GM12878 (cell line): ENCODE measurements around the gene KDM2A. TPM values are rescaled to one million over a fixed set of nuclear protein-coding genes. Genes with fewer than 3 reads are reported as not detected.

ENCODE experiments used
- NKRF ChIP-seq: fragments of 450-650 bp; conservative IDR thresholded peaks from 2 replicates; pipeline ENCODE4 v1.6.1; 2017; ENCODE audit warnings: mild to moderate bottlenecking, moderate library complexity
- POU2F2 ChIP-seq: IDR thresholded peaks from 3 replicates; pipeline ENCODE4 v1.6.1; 2011; ENCODE audit warnings: low read depth, mild to moderate bottlenecking, low read length, borderline replicate concordance
- RB1 ChIP-seq: fragments of 450-650 bp; formaldehyde crosslinking; IDR thresholded peaks from 2 replicates; pipeline ENCODE4 v1.6.1; 2017; ENCODE audit warnings: mild to moderate bottlenecking, borderline replicate concordance
- SIN3A ChIP-seq: IDR thresholded peaks from 2 replicates; pipeline ENCODE4 v1.6.1; 2012; ENCODE audit warnings: low read depth, low read length, improper control_type of control experiment
- TCF7 ChIP-seq: IDR thresholded peaks from 2 replicates; pipeline ENCODE4 v1.6.1; 2014; ENCODE audit warnings: antibody characterized with exemption, borderline replicate concordance
- ZNF592 ChIP-seq: fragments of 450-650 bp; IDR thresholded peaks from 2 replicates; pipeline ENCODE4 v1.6.1; 2017; ENCODE audit warnings: mild to moderate bottlenecking, moderate library complexity
- polyA plus RNA-seq, 11 experiments: library from polyadenylated mRNA; depleted of rRNA in 4 of 11; unstranded in 6 of 11; stranded (reverse) in 5 of 11; fragments of >200 nt; fragmentation: Nextera tagmentation in 4 of 11; fragmentation: Illumina TruSeq in 1 of 11; extraction: Ambion mirVana in 4 of 11; extraction: Trizol in 1 of 11; gene quantifications; 1 replicate in 1 of 11; 2 replicates in 10 of 11; pipeline versions ENCODE4 v1.2.1 to v1.2.3, GENCODE V29; 2011 to 2016; ENCODE audit warnings: inconsistent platforms in 2 of 11, missing spikeins in 2 of 11, low read depth in 1 of 11
- total RNA-seq, 4 experiments: library from RNA; depleted of rRNA in 3 of 4; stranded (reverse); fragments of >200 nt in 3 of 4; fragmentation: Illumina TruSeq in 1 of 4; extraction: Trizol in 1 of 4; gene quantifications; 2 replicates each; pipeline versions ENCODE4 v1.2.1 to v1.2.3, GENCODE V29; 2013 to 2021

The KDM2A gene
- total and polyA plus RNA-seq, 10 of the 15 experiments (the other 5 are each of a cell fraction or from before 2014, with no cell fraction given), result 10.5 to 69.3 (median 41.6) TPM

GRCh38 chr11:67098799-67099429 is 20.1 kb upstream of the KDM2A start (continued):
- TF ChIP-seq NKRF (no peak), RB1 (no peak), TCF7 (no peak), ZNF592 (no peak), POU2F2 (no peak), SIN3A (no peak)
- TF ChIP-seq, all 136 proteins: peak for 0
